ENCODE data around the gene TMEM232.

Gene TMEM232

DNA sequence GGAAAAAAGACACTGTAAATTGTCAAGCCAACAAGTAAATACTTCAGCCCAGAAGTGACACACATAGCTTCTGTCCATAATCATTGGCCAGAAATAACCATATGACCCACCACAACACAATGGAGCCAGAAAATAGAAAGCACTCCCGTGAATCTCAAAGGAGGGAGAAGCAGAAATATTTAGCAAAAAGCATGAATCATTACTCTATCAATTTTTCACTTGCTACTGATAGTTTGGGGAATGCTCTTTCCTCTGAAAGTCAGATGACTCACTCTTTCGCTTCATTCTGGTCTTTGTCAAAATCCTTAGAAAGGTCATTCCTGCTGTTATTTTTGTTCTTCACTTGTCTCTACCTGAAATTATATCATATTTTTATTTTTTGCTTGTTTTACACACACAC, 312.6 kb downstream of the TMEM232 start:
- Histone ChIP-seq H3K9ac (ENCODE audit: low read length) (no peak overlapping the region), H3K9me3 (ENCODE audit: low read length) (no peaks in the 10 kb centered on the region), H3K27ac (ENCODE audit: low read depth, low read length, poor library complexity, severe bottlenecking) (no peak overlapping the region), H2AFZ (ENCODE audit: low read length) (no peak overlapping the region), H3K79me2 (ENCODE audit: insufficient read depth, low read length) (no peaks in the 10 kb centered on the region), H4K20me1 (ENCODE audit: insufficient read depth, low read length) (no peaks in the 10 kb centered on the region), H3K36me3 (ENCODE audit: insufficient read depth, low read length) (no peaks in the 10 kb centered on the region), H3K4me1 (ENCODE audit: insufficient read depth, low read length, severe bottlenecking) (peaks cover 3% of the 10 kb centered on the region), H3K27me3 (ENCODE audit: insufficient read depth, low read length) (no peaks in the 10 kb centered on the region), H3F3A (ENCODE audit: insufficient read depth, low read length) (no peaks in the 10 kb centered on the region), H3K4me3 (ENCODE audit: low read depth, low read length, poor library complexity, severe bottlenecking) (no peak overlapping the region), H3K4me2 (ENCODE audit: low read length) (no peak overlapping the region), H3K9me2 (ENCODE audit: low read depth, low read length) (no peaks in the 10 kb centered on the region)
- TF ChIP-seq, protein P1, sequence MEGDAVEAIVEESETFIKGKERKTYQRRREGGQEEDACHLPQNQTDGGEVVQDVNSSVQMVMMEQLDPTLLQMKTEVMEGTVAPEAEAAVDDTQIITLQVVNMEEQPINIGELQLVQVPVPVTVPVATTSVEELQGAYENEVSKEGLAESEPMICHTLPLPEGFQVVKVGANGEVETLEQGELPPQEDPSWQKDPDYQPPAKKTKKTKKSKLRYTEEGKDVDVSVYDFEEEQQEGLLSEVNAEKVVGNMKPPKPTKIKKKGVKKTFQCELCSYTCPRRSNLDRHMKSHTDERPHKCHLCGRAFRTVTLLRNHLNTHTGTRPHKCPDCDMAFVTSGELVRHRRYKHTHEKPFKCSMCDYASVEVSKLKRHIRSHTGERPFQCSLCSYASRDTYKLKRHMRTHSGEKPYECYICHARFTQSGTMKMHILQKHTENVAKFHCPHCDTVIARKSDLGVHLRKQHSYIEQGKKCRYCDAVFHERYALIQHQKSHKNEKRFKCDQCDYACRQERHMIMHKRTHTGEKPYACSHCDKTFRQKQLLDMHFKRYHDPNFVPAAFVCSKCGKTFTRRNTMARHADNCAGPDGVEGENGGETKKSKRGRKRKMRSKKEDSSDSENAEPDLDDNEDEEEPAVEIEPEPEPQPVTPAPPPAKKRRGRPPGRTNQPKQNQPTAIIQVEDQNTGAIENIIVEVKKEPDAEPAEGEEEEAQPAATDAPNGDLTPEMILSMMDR (IDR thresholded peaks at IDR 0.05; ENCODE audit: low read length): no peak
- TF ChIP-seq EZH2 (IDR thresholded peaks at IDR 0.05; ENCODE audit: borderline replicate concordance, low read length): no peak

DNA sequence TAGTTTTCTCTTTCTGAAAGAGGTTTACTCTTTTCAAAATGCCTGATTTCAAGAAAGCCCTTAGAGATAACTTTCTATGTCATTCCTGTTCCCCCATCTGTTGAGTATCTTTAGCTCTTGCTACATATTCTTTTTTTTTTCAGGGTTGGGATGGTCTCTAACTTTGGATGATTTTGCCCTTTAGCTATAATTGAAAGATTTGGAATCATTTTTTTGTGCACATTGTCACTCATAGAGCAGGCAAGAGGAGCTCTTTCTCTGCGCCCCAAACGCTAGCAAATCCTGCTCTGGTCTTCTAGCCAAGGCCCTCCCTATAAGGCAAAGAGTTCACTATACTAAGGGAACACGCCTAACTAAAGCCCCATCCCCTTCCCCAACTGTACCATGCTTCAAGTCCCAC, 316.9 kb downstream of the TMEM232 start:
- Histone ChIP-seq H3K79me2 (ENCODE audit: insufficient read depth, low read length) (no peaks in the 10 kb centered on the region), H4K20me1 (ENCODE audit: insufficient read depth, low read length) (no peaks in the 10 kb centered on the region), H3K27ac (ENCODE audit: low read depth, low read length, poor library complexity, severe bottlenecking) (no peak overlapping the region), H3K4me2 (ENCODE audit: low read length) (no peak overlapping the region), H3K4me1 (ENCODE audit: insufficient read depth, low read length, severe bottlenecking) (peaks cover under 1% of the 10 kb centered on the region), H3F3A (ENCODE audit: insufficient read depth, low read length) (no peaks in the 10 kb centered on the region), H3K9ac (ENCODE audit: low read length) (no peak overlapping the region), H3K27me3 (ENCODE audit: insufficient read depth, low read length) (no peaks in the 10 kb centered on the region), H3K9me2 (ENCODE audit: low read depth, low read length) (no peaks in the 10 kb centered on the region), H3K9me3 (ENCODE audit: low read length) (no peaks in the 10 kb centered on the region), H3K4me3 (ENCODE audit: low read depth, low read length, poor library complexity, severe bottlenecking) (no peak overlapping the region), H3K36me3 (ENCODE audit: insufficient read depth, low read length) (no peaks in the 10 kb centered on the region), H2AFZ (ENCODE audit: low read length) (no peak overlapping the region)
- TF ChIP-seq, protein P1 (IDR thresholded peaks at IDR 0.05; ENCODE audit: low read length): no peak
- TF ChIP-seq EZH2 (IDR thresholded peaks at IDR 0.05; ENCODE audit: borderline replicate concordance, low read length): no peak

DNA sequence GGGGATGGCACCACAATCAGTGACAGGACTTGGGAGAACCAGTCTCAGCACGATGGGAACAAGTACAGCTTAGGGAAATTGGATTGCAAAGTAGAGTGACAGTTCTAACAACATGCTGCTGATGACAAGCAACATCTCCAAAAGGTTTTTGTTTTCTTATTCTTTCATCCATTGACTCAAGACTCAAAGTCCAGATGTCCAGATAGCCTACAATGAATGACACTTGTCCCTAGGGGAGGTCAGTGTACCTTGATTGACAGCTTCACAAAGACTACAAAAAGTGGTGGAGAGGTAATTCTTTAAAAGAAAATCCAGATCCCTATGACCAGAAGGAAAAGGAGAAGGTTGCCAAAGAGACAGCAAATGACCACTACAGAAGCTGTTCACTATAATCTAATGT, 323.9 kb downstream of the TMEM232 start:
- Histone ChIP-seq H3K79me2 (ENCODE audit: insufficient read depth, low read length) (no peaks in the 10 kb centered on the region), H3K36me3 (ENCODE audit: insufficient read depth, low read length) (no peaks in the 10 kb centered on the region), H3K27ac (ENCODE audit: low read depth, low read length, poor library complexity, severe bottlenecking) (no peak overlapping the region), H4K20me1 (ENCODE audit: insufficient read depth, low read length) (no peaks in the 10 kb centered on the region), H3K4me1 (ENCODE audit: insufficient read depth, low read length, severe bottlenecking) (peaks cover 5% of the 10 kb centered on the region), H3K9me3 (ENCODE audit: low read length) (no peaks in the 10 kb centered on the region), H3K9ac (ENCODE audit: low read length) (no peak overlapping the region), H2AFZ (ENCODE audit: low read length) (no peak overlapping the region), H3K27me3 (ENCODE audit: insufficient read depth, low read length) (no peaks in the 10 kb centered on the region), H3K9me2 (ENCODE audit: low read depth, low read length) (no peaks in the 10 kb centered on the region), H3K4me2 (ENCODE audit: low read length) (no peak overlapping the region), H3K4me3 (ENCODE audit: low read depth, low read length, poor library complexity, severe bottlenecking) (no peak overlapping the region), H3F3A (ENCODE audit: insufficient read depth, low read length) (no peaks in the 10 kb centered on the region)
- TF ChIP-seq EZH2 (IDR thresholded peaks at IDR 0.05; ENCODE audit: borderline replicate concordance, low read length): no peak
- TF ChIP-seq, protein P1 (IDR thresholded peaks at IDR 0.05; ENCODE audit: low read length): no peak

All from OCI-LY1 (cell line).